NCI-H460 (cell line): Measurements from ENCODE around the gene GLRB. TPM values are rescaled to one million over a fixed set of nuclear protein-coding genes. Genes with fewer than 3 reads are reported as not detected.
"Not testable (repeated sequence)": the region's sequence is repeated elsewhere in the genome, so short reads cannot be mapped to it uniquely, and the experiment has no call there.

Experiments used
- DNase-seq: peaks from one replicate; pipeline ENCODE4 v3.0.0-alpha.2; 2016; ENCODE audit warnings: low read depth; ENCODE audit errors: extremely low read depth
- total RNA-seq: library from RNA; depleted of rRNA; stranded (reverse); fragments of >200 nt; shearing (Covaris generic); gene quantifications from 2 replicates; pipeline ENCODE4 v1.2.3, GENCODE V29; 2014

The GLRB gene
- total RNA-seq, 1 experiment from 2014 or later, result 15.8 TPM

DNA sequence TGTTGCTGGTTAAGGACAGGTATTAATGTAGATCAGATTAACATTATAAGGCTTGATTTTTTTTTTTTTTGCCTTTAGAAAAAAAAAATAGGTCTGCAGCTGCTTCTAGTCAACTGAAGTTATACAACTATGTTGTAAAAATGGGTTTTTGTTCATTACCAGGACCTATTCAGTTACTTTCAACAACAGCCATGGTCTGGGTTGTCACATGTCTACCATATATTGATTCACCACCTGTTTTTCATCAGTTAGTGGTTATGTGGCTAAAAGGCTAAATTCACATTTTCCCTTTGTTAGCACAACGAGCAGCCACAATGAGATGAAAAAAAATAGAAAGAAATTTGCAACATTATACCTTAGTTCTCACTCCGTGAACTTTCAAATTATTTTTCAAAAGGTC, 45.5 kb downstream of the GLRB start:
- no peak for DNase-seq

DNA sequence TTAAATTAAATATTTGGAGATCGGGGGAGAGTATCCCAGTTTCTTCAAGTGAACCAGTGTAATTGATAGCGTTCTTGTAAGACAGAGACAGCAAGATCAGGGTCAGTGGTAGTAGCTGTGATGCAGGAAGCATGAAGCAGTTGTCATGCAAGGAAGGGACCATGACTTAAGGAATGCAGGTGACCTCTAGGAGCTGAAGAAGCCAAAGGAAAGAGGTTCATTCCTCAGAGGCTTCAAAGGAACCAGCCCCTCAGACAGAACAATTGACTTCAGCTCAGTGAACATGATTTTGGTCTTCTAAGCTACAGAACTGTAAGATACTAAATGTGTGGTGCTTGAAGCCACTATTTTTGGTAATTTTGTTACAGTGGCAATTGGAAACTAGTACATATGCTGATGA, 51.6 kb downstream of the GLRB start:
- no peak for DNase-seq

DNA sequence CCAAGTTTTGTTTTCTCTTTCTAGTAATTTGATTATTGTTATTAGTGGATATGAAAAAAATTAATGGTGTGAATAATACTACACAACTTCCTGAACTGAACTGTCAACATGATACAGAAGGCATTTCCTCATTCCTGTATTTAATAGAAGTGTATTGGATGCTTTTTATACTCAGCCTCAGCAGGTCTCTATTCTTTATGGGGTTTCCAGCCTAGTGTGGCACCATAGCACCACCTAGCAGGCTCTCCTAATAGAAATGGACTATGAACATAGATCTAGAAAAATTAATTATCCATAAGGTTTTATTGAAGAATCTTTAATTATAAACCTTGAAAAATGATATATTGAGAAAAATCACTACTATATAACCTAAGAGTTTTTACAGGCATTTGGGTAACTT, 52.4 kb downstream of the GLRB start:
- DNase-seq, result peak; percentile 13

- no peak for DNase-seq
Measured at GRCh38 chr4:157141976-157142375, 66.0 kb downstream of the GLRB start.

DNA sequence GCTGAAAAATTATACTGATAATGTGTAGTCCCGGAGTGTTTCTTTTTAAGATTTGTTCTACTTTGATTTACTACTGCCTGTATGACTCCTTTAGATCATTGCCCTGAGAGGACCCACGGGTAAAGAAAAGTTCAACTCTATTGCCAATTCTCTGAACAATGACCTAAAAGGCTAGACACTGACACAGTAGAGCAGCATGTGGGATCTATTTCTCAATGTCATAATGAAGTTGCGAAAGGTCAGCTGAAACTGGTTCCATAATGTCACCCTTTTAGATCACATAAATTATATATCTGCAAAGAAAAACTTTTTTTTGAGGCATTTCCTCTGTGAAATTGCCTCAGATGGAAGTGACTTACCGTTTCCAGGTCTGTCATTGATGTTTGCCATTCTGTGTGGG, 67.4 kb downstream of the GLRB start:
- no peak for DNase-seq

DNA sequence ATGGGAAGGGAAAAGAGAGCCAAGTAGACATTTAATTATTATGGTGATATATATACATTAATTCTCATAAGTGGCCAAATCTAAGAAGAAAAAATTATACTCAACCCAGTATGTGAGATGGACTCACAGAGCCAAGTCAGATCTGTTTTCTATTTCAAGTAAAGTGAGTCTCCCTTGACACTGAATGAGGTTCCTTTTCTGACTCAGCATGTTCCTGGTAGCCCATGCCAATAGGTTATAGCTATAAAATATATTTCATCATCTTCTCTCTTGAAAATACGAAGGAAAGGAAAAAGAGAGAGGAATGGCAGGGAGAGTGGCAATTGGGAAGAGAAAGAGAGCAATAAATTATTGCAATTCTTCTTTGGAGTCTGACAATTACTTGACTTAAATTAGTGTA, 75.8 kb downstream of the GLRB start:
- DNase-seq, result no peak

DNA sequence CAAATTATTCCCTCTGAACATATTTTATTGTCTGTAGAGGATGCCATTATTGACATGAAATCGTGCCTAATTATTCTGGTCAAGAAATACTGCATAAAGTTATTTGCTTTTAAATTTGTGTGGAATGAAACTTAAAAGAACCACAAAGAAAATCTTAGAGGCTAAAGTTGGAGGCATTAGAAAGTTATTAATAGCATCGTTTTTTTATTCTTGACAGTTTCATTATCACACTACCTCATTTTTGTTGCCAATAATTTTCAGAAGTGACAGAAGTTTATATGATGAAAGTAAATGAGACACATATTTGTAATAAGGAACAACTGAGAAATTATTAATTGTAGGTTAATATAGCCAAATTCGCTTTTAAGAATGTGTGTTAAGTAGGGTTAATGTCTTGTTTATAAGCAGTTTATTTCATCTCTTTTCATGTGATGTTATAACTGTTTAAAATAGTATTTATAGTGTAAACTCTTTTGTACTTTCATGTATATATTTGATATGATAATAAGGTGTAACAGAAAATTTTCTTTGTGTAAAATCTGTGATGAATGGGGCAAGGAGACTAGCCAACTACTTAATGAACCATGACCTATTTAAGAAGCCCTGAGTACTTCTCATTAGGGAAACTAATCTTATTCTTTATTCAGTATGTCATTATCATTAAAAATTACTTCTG, 90.1 kb downstream of the GLRB start:
- DNase-seq, result no peak

GRCh38 chr4:157170321-157170720, 94.4 kb downstream of the GLRB start:
- DNase-seq, result no peak

DNA sequence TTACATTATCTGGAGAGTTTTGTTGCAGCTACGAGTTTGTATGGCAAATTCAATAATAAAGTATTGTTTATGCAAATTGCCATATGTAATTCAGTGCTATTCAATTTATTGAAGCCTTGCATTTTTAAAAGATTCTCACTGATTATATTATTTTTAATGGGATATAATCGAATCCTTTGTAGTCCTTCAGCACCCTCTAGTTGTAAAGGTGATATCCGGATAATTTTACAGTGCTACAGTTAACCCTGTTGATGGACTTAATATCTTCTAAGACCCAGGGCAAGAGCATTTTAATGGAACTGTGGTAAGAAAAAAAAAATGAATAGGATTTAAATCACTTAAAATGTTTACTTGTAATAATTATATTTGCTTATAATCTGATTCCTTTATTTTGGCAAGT, 96.1 kb downstream of the GLRB start:
- DNase-seq, result no peak

- DNase-seq, result not testable (repeated sequence)
Measured at GRCh38 chr4:157180268-157180667, 104.3 kb downstream of the GLRB start.

DNA sequence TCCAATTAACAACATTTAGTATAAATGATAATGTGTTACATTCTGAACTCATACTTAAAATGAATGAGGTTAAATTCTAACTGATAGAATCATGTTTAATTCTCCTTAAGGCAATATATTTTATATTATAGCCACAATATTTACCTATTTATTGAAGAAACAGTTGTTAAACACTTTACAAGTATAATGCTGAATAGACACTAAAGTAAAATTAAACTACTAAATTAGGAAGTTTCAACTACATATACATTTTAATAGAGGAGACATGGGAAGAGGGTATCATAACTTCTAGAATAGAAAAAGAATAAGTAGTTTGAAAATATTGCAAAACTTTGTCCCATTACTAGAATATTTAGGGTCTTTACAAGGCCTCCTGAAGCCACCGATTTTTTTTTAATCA, 108.3 kb downstream of the GLRB start:
- DNase-seq, result no peak

DNA sequence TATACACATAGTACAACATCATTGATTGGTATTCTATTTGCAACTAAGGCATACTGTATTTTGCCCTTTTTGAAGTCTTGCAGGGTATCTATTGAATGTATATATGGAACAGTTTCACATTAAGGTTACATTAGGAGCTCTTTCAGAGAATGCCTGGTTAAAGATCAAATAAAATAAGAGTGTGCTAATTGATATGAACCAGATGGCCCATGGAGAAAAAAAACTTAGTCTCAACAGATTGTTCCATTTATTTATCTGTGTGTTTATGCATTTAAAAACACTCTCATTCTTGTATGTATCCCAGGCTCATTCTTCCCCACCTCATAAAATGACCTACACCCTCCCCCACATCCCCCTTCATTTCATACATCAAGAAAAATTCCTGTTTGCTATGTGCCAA, 109.4 kb downstream of the GLRB start:
- no peak for DNase-seq

DNA sequence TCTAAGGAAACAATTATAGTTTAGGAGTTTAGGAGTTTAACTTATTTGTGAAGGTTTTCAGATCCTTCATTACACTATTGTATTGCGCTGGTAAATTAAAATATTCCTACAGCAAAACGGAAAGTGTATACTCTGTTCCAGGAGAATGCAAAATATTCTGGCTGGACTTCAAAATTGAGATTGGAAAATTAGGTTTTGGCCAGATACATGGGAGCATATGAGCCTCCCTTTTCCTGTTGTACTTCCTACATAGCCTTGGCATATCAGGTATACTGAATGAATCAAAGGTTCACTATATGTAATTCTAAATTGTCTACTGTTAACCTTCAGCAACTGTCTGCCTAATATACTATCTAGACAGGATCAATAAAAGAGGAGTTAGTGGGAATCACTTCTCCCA, 119.4 kb downstream of the GLRB start:
- no peak for DNase-seq

DNA sequence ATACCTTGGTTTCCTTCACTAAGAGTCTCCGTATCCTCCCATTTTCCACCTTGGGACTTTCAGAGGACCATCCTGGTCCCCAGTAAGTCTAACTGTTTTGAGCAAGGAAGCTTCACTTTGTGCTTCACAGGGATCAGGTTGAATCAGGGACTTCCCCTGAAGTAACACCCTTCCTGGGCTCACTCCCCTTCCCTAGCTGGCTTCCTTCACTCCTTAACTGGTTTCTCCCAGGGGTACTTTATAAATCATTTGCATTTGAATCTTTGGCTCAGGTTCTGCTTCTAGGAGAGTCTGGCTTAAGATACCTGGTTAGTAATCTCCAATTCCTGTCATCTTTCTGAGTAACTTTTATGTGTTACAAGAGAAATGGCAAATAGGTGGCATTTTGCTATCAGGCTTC, 120.1 kb downstream of the GLRB start:
- no peak for DNase-seq

DNA sequence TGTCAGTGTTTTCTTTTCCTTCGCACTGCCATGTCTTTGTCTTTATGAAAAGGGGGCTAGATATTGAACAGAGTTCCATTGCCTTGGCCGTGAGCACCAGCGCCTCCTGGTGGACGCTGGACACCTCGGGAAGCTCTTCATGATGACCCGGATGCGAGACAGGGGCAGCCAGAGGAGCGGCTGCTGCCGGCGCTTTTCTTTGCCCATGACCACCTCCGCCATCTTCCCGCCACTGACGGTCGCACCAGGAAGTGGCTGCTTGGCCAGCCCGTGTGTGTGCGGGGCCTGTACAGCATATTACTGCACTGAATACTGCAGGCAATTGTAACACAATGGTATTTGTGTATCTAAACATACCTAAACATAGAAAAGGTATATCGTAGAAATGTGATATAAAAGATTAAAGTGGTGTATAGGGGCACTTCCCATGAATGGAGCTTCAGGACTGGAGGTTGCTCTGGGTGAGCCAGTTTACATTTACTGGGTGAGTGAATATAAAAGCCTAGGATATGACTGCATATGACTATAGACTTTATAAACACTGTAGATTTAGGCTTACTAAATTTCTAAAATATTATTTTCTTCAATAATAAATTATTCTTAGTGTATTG, 128.8 kb downstream of the GLRB start:
- no peak for DNase-seq

DNA sequence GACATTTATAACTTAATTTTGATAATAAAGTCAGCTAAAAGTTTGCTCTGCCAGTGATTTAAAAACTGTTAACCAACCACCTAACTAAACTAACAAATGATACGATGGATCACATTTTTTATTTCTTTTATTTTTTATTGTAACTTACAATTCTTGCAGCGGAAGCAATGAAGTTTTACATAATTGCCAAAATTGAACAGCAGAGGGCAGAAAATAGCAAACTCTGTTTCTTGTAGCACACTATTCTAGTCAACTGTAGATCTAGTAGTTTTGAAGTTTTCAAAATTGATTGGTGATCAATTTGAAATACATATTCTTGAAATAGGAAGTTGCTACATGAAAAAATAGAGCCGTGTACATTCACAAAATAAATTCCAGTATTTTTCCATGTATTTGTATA, 141.8 kb downstream of the GLRB start:
- no peak for DNase-seq

- no peak for DNase-seq
Measured at GRCh38 chr4:157219711-157220370, 143.9 kb downstream of the GLRB start.

DNA sequence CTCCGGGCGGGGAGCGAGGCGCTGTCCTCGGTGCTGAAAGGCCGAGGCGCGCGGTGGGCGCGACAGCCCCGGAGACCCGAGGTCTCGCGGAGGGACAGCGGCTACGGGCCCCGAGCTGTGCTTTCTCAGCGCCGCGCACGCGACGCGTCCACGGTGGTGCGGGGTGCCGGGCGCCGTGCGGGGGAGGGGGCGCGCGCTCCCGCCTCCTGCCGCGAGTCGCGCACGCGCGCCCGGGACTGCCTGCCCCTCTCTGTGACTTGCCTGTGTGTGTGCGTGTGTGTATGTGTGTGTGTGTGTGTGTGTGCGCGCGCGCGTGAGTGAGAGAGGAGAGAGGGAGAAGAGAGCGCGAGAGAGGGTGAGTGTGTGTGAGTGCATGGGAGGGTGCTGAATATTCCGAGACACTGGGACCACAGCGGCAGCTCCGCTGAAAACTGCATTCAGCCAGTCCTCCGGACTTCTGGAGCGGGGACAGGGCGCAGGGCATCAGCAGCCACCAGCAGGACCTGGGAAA, 144.5 kb downstream of the GLRB start, which contains the start of gene GRIA2:
Gene GRIA2 (plus strand): TSS at position 358 of the 511 bp plus-strand sequence. CDS start 315 bp downstream, outside the sequence.
- DNase-seq, result no peak

DNA sequence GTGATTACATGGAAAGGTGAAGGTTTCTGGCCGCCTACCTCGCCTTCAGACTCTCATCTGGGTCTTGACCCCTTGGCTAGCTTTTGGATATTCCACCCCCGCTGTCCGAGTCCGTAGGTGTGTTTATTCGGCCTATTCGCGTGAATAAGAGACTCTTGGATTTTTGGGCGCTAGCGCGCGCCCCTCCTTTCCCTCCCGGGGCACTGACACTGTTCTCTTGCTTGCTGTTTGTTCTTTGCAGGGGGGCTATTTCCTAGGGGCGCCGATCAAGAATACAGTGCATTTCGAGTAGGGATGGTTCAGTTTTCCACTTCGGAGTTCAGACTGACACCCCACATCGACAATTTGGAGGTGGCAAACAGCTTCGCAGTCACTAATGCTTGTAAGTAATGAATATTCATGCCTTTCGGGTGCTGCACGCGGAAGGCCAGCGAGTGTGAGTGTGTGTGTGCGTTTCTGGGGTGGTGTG, 145.5 kb downstream of the GLRB start:
- no peak for DNase-seq
